ENCODE measurements around the gene PACS2.

The PACS2 gene

GRCh38 chr14:105415481-105416428 lies 101.2 kb downstream of the PACS2 start:
- H3K27ac ChIP-seq, result no peak overlapping the region
- H3K27me3 ChIP-seq (replicated peaks), result no peaks in the 10 kb centered on the region
- DNase-seq, result no peak
- no peaks in the 10 kb centered on the region for H3K36me3 ChIP-seq (replicated peaks)
- TF ChIP-seq CTCF (IDR thresholded peaks at IDR 0.05; ENCODE audit: low read depth, low read length, missing control alignments), result no peak
- H3K4me3 ChIP-seq (ENCODE audit: low read depth, low read length), result peak overlapping the region; percentile 45
- in situ Hi-C loops (cut with HindIII; ENCODE audit: low pct_ligation_motif_present, low sequenced_read_pairs), result no loop called here

GRCh38 chr14:105416671-105417070 lies 102.1 kb downstream of the PACS2 start:
- Histone ChIP-seq H3K27ac (no peak overlapping the region), H3K4me3 (ENCODE audit: low read depth, low read length) (no peak overlapping the region), H3K27me3 (replicated peaks) (no peaks in the 10 kb centered on the region), H3K36me3 (replicated peaks) (no peaks in the 10 kb centered on the region)
- no peak for DNase-seq
- TF ChIP-seq CTCF (IDR thresholded peaks at IDR 0.05; ENCODE audit: low read depth, low read length, missing control alignments), result no peak
- in situ Hi-C loops (cut with HindIII; ENCODE audit: low pct_ligation_motif_present, low sequenced_read_pairs), result no loop called here

- H3K27ac ChIP-seq, result no peak overlapping the region
- H3K36me3 ChIP-seq (replicated peaks), result no peaks in the 10 kb centered on the region
- H3K27me3 ChIP-seq (replicated peaks), result no peaks in the 10 kb centered on the region
- H3K4me3 ChIP-seq (ENCODE audit: low read depth, low read length), result no peak overlapping the region
- no peak for TF ChIP-seq CTCF (IDR thresholded peaks at IDR 0.05; ENCODE audit: low read depth, low read length, missing control alignments)
- DNase-seq, result no peak
- in situ Hi-C loops (cut with HindIII; ENCODE audit: low pct_ligation_motif_present, low sequenced_read_pairs), result no loop called here
Measured at GRCh38 chr14:105417690-105418121, 103.2 kb downstream of the PACS2 start.

GRCh38 chr14:105418269-105419194 lies 104.0 kb downstream of the PACS2 start:
- Histone ChIP-seq H3K27me3 (replicated peaks) (no peaks in the 10 kb centered on the region), H3K36me3 (replicated peaks) (no peaks in the 10 kb centered on the region), H3K4me3 (ENCODE audit: low read depth, low read length) (peak overlapping the region; percentile 66), H3K27ac (no peak overlapping the region)
- no peak for DNase-seq
- in situ Hi-C loops (cut with HindIII; ENCODE audit: low pct_ligation_motif_present, low sequenced_read_pairs), result no loop called here
- TF ChIP-seq CTCF (IDR thresholded peaks at IDR 0.05; ENCODE audit: low read depth, low read length, missing control alignments), result no peak

DNA sequence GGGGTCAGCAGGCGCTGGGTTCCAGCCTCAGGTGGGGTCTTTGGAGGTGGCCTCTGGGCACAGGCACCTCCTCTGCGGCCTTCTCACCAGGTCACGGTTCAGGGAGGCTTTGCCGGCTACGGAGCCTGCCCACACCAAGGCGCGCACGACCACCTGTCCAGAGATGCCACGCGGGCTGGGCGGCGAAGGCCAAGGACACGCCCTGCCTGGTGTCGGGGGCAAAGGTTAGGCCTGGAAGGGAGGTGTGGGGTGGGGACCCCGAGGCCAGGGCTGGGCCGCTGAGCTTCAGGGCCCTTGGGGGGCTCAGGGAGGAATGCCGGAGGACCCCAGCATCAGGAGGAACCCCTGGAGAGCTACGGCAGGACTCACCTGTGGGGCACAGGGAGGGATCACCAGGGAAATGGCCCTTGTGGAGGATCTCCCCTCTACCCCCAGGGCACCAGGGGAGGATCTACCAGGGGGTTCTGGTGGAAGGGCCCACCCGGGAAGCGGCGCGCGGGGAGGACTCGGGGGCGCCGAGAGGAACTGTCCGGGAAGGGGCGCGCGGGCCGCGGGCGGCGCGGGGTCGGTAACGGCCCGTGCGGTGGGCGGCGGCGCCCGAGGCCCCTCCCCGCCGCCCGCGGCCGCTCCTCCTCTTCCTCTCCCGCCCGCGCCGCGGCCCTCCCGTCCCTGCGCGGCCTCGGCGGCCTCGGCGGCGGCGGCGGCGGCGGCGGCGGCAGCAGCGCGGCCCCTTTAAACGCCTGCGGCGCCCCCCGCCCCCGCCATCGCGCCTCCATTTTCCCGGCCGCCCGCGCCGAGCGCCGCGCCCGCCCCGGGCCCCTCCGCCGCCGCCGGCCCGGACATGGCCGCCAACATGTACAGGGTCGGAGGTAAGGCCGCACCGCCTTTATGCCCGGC lies 104.9 kb downstream of the PACS2 start, which contains the start of gene MTA1:
TSS of gene MTA1 (plus strand) at position 633 of the 897 bp plus-strand sequence. CDS start at position 842, 209 bp downstream.
- no peak for TF ChIP-seq CTCF (IDR thresholded peaks at IDR 0.05; ENCODE audit: low read depth, low read length, missing control alignments)
- Histone ChIP-seq H3K36me3 (replicated peaks) (no peaks in the 10 kb centered on the region), H3K27ac (peak within 1 kb of the TSS; percentile 38), H3K27me3 (replicated peaks) (no peaks in the 10 kb centered on the region), H3K4me3 (ENCODE audit: low read depth, low read length) (peak within 1 kb of the TSS; percentile 72)
- no peak for DNase-seq
- in situ Hi-C loops (cut with HindIII; ENCODE audit: low pct_ligation_motif_present, low sequenced_read_pairs), result no loop called here

All from brain microvascular endothelial cell (primary cell).